ENCODE results near the gene L1CAM. TPM values are rescaled to one million over a fixed set of nuclear protein-coding genes. Genes with fewer than 3 reads are reported as not detected.

Gene L1CAM
- polyA plus RNA-seq, 1 of the 3 experiments (the other 2 are of a cell fraction): 1.9 TPM

GRCh38 chrX:153861733-153862310 is 24.2 kb downstream of the L1CAM start (continued):
- TF ChIP-seq USF1 (IDR thresholded peaks at IDR 0.05; ENCODE audit: borderline replicate concordance, low read depth) (no peak), PBX3 (IDR thresholded peaks at IDR 0.05) (no peak)

GRCh38 chrX:153861151-153861550 is 24.8 kb downstream of the L1CAM start:
- no peak for DNase-seq
- POLR2A ChIA-PET: no interaction called here
- no peak overlapping the region for H3K9ac ChIP-seq

More at GRCh38 chrX:153861151-153861550, 24.8 kb downstream of the L1CAM start:
- Histone ChIP-seq H3K36me3 (replicated peaks in 1 of 2; ENCODE audit: control insufficient read depth in 1 of 2, insufficient read depth in 2 of 2, low read length in 1 of 2) (no peaks in the 10 kb centered on the region), H3K27ac (ENCODE audit: low read depth in 2 of 2, low read length in 1 of 2) (no peak overlapping the region), H3K27me3 (ENCODE audit: insufficient read depth) (peaks cover 25% of the 10 kb centered on the region), H3K9me3 (no peaks in the 10 kb centered on the region), H3K79me2 (ENCODE audit: insufficient read depth) (no peaks in the 10 kb centered on the region), H3K4me3 (ENCODE audit: low read depth in 2 of 2, low read length in 1 of 2) (no peak overlapping the region), H3K4me2 (no peak overlapping the region), H3K9me2 (no peaks in the 10 kb centered on the region), H2AFZ (ENCODE audit: low read depth) (no peak overlapping the region), H3F3A (replicated peaks; ENCODE audit: insufficient read depth) (no peaks in the 10 kb centered on the region), H3K4me1 (ENCODE audit: control insufficient read depth in 1 of 2, insufficient read depth in 2 of 2, low read depth in 1 of 2, low read length in 1 of 2) (no peaks in the 10 kb centered on the region), H4K20me1 (ENCODE audit: insufficient read depth) (no peaks in the 10 kb centered on the region)
- CTCF ChIA-PET: no interaction called here
- TF ChIP-seq NRF1 (IDR thresholded peaks at IDR 0.05; ENCODE audit: low read depth, low read length) (no peak), MAX (IDR thresholded peaks at IDR 0.05; ENCODE audit: low read depth) (no peak), TCF12 (IDR thresholded peaks at IDR 0.05) (no peak), FOSL2 (IDR thresholded peaks at IDR 0.05; ENCODE audit: borderline replicate concordance, low read depth) (no peak), EZH2phosphoT487 (IDR thresholded peaks at IDR 0.05; ENCODE audit: borderline replicate concordance, low read depth) (no peak), YY1 (IDR thresholded peaks at IDR 0.05; ENCODE audit: low read depth) (no peak), GATA2 (CRISPR knock-in tag; IDR thresholded peaks at IDR 0.05) (no peak), CHD2 (IDR thresholded peaks at IDR 0.05; ENCODE audit: low read length, partially characterized antibody) (no peak), TAF1 (IDR thresholded peaks at IDR 0.05; ENCODE audit: borderline replicate concordance, low read depth, low read length) (no peak), IRF3 (IDR thresholded peaks at IDR 0.05; ENCODE audit: low read depth, low read length) (no peak), GABPA (IDR thresholded peaks at IDR 0.05; ENCODE audit: low read depth) (no peak), REST (IDR thresholded peaks at IDR 0.05; ENCODE audit: low read depth, low read length) (no peak), RXRA (IDR thresholded peaks at IDR 0.05; ENCODE audit: borderline replicate concordance, low read depth) (no peak), TEAD4 (IDR thresholded peaks at IDR 0.05; ENCODE audit: borderline replicate concordance, insufficient read depth) (no peak), PBX3 (IDR thresholded peaks at IDR 0.05) (no peak), JUND (IDR thresholded peaks at IDR 0.05) (no peak), USF1 (IDR thresholded peaks at IDR 0.05; ENCODE audit: borderline replicate concordance, low read depth) (no peak)
- 71% methylated on average over 10 of the region's 10 CpGs for WGBS (ENCODE audit: low lambda C conversion rate)

Data from SK-N-SH (cell line).